OCI-LY3 (cell line): ENCODE results near the gene PKHD1.

Source experiments
- CTCF ChIP-seq: fragments of 200-600, 300-600 bp; sonication (generic); IDR thresholded peaks from 2 replicates; pipeline ENCODE4 v1.5.1; 2014; ENCODE audit warnings: antibody characterized with exemption, low read length, low read depth
- EZH2phosphoT487 ChIP-seq: fragments of 200-600 bp; shearing (Covaris generic); IDR thresholded peaks from 2 replicates; pipeline ENCODE4 v1.6.1; 2018; ENCODE audit warnings: antibody characterized with exemption, mixed run types, low read depth

GRCh38 chr6:51915098-51915497, 172.3 kb downstream of the PKHD1 start:
- no peak for TF ChIP-seq CTCF
- no peak for TF ChIP-seq EZH2phosphoT487
